ENCODE data around the gene CHST6. TPM values are rescaled to one million over a fixed set of nuclear protein-coding genes. Genes with fewer than 3 reads are reported as not detected.
"Not testable (repeated sequence)": the region's sequence is repeated elsewhere in the genome, so short reads cannot be mapped to it uniquely, and the experiment has no call there.

CHST6 gene
- total RNA-seq, 1 donor from 2014 or later: 4.4 TPM

GRCh38 chr16:75464122-75464918, 30.9 kb downstream of the CHST6 start, which contains the start of gene TMEM170A:
TSS of gene TMEM170A (minus strand) at chr16:75464689. CDS start at chr16:75464600, 89 bp downstream.
- Histone ChIP-seq H3K9me3 (no peaks in the 10 kb centered on the region), H3K27ac (peak within 1 kb of the TSS; percentile 93 to 96), H3K27me3 (no peaks in the 10 kb centered on the region), H3K4me3 (peak within 1 kb of the TSS; percentile 86 to 97), H3K4me1 (peaks cover 0 to 7% of the 10 kb centered on the region in 2 donors), H3K36me3 (no peaks in the 10 kb centered on the region)
- intact Hi-C loops (cut with DNase I): loop anchor here (1.0 to 5.0 kb wide), 6 partner anchors 31 to 265 kb away; partner anchors contain the start of genes ADAT1, CFDP1, KARS1 and TERF2IP
- TF ChIP-seq CTCF (IDR thresholded peaks at IDR 0.05): peak; percentile 100
- DNase-seq (ENCODE audit: low spot score in 2 of 2): peak; percentile 98 to 100

- not testable (repeated sequence) for H3K36me3 ChIP-seq, H3K9me3 ChIP-seq, H3K27me3 ChIP-seq, H3K4me1 ChIP-seq
- peak overlapping the region; percentile 93 to 96 for H3K27ac ChIP-seq
- intact Hi-C loops (cut with DNase I): loop anchor here (1.0 to 5.0 kb wide), 6 partner anchors 30 to 264 kb away; partner anchors contain the start of genes ADAT1, CFDP1, KARS1 and TERF2IP
- H3K4me3 ChIP-seq: peak overlapping the region; percentile 86 to 97
- peak in 1 of 2 donors; percentile 66 for DNase-seq (ENCODE audit: low spot score in 2 of 2)
Observed at GRCh38 chr16:75463389-75464121, 31.7 kb downstream of the CHST6 start.

GRCh38 chr16:75462806-75463205, 32.4 kb downstream of the CHST6 start:
- H3K36me3 ChIP-seq: no peaks in the 10 kb centered on the region
- peaks cover 0 to 7% of the 10 kb centered on the region in 2 donors for H3K4me1 ChIP-seq
- no peaks in the 10 kb centered on the region for H3K27me3 ChIP-seq
- no peak for DNase-seq (ENCODE audit: low spot score in 2 of 2)
- no peaks in the 10 kb centered on the region for H3K9me3 ChIP-seq
- peak overlapping the region; percentile 24 to 97 for H3K4me3 ChIP-seq
- no peak for TF ChIP-seq CTCF (IDR thresholded peaks at IDR 0.05)
- intact Hi-C loops (cut with DNase I): loop anchor here (5.0 kb wide), 1 partner anchor 94 kb away; the partner anchor contains the start of gene TMEM231
- H3K27ac ChIP-seq: no peak overlapping the region

- intact Hi-C loops (cut with DNase I): loop anchor here (5.0 kb wide), 1 partner anchor 96 kb away; the partner anchor contains the start of gene TMEM231
- no peaks in the 10 kb centered on the region for H3K9me3 ChIP-seq
Observed at GRCh38 chr16:75461575-75461974, 33.7 kb downstream of the CHST6 start.

GRCh38 chr16:75460446-75460845, 34.8 kb downstream of the CHST6 start:
- Histone ChIP-seq H3K9me3 (no peaks in the 10 kb centered on the region), H3K27me3 (no peaks in the 10 kb centered on the region), H3K4me1 (peaks cover 0 to 7% of the 10 kb centered on the region in 2 donors), H3K36me3 (no peaks in the 10 kb centered on the region), H3K4me3 (no peak overlapping the region), H3K27ac (no peak overlapping the region)
- no peak for DNase-seq (ENCODE audit: low spot score in 2 of 2)
- TF ChIP-seq CTCF (IDR thresholded peaks at IDR 0.05): no peak
- intact Hi-C loops (cut with DNase I): loop anchor here (5.0 kb wide), 1 partner anchor 97 kb away; the partner anchor contains the start of gene TMEM231

More at GRCh38 chr16:75461575-75461974, 33.7 kb downstream of the CHST6 start:
- no peak for DNase-seq (ENCODE audit: low spot score in 2 of 2)
- Histone ChIP-seq H3K27me3 (no peaks in the 10 kb centered on the region), H3K4me1 (peaks cover 0 to 7% of the 10 kb centered on the region in 2 donors), H3K27ac (no peak overlapping the region), H3K36me3 (no peaks in the 10 kb centered on the region), H3K4me3 (no peak overlapping the region)
- TF ChIP-seq CTCF (IDR thresholded peaks at IDR 0.05): no peak

Data from ascending aorta (tissue), 2 donors.